ENCODE measurements around the gene SH3PXD2A. TPM values are rescaled to one million over a fixed set of nuclear protein-coding genes. Genes with fewer than 3 reads are reported as not detected.
"Not testable (repeated sequence)": the region's sequence is repeated elsewhere in the genome, so short reads cannot be mapped to it uniquely, and the experiment has no call there.

Gene SH3PXD2A
- total RNA-seq, 1 donor from 2014 or later: 51.3 TPM

- no peak for DNase-seq (ENCODE audit: low spot score)
Measured at GRCh38 chr10:103752680-103753248, 102.6 kb downstream of the SH3PXD2A start.

DNA sequence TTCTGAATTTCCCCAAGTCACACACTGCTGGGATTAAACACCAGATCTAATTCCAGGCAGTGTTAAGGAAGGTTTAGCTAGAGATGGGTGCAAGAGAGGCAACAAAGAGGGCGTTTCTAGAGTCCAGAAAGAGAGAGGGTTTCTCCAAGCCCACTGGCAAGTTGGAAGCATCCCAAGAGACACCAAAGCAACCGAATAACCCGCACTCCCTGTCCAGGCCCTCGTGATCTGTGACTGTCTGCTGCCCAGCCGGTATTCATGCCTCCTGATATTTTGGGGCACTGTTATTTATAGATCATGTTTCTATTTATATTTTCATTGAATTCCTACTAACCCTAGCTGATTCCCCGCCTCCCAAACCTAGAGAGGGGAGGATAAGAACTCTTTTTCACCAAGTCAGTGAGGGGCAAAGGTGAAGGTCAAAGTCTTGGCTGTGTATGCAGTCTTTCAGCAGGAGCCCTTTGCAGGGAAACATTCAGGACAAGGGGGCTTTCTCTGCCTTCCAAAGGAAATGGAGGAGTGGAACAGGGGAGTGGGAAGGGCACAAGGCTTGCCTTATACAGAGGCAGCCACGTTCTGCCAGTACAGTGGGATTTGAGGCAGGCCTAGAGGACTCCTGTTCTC lies 103.6 kb downstream of the SH3PXD2A start:
- no peak for DNase-seq (ENCODE audit: low spot score)

DNA sequence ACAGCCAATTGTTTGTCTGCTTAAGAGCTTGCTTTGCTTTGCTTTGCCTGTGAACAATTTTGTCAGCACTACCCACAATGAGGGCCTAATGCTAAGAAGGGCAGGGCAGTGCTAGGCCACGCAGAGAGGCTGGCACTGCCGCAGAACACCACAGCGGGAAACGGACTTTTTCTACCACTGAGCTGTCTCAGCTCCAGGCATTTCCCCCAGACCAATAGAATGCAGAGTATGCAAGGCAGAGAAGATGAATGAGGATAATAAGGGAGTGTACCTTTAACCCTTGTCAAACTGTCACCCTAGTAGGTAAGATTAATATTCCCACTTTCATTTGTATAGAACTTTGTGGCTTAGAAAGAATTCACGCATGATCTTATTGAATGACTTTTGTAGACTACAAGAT lies 104.5 kb downstream of the SH3PXD2A start:
- no peak for DNase-seq (ENCODE audit: low spot score)

DNA sequence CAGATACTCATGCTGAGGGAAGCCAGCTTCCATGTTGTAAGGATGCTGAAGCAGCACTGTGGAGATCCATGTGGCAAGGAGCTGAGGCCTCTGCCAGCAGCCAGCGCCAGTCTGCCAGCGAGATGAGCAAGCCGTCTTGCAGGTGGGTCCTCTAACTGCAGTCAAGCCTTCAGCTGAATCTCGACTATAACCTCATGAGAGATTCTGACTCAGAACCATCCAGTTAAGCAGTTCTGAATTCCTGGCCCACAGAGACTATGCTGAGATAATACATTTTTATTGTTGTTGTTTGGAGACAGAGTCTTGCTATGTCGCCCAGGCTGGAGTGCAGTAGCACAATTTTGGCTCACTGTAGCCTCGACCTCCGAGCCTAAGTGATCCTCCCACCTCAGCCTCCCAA lies 105.6 kb downstream of the SH3PXD2A start:
- no peak for DNase-seq (ENCODE audit: low spot score)

DNA sequence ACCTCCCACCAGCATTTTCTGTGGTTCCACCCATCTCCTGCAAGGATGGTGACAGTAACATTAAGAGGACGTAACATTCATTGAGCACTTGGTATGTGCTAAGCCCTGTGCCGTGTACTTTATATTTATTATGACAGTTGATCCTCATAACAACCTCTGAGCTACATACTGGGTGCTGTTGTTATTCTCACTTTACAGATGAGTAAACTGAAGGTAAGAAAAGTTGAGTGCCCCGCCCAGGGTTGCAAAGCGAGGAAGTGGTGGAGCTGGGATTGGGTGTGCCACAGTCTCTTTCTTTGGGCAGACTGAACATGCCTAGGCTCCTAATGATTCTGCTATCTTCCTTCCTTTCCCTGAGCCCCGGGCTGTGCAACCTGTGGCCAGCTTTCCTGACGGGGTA lies 107.4 kb downstream of the SH3PXD2A start:
- DNase-seq (ENCODE audit: low spot score): no peak

DNA sequence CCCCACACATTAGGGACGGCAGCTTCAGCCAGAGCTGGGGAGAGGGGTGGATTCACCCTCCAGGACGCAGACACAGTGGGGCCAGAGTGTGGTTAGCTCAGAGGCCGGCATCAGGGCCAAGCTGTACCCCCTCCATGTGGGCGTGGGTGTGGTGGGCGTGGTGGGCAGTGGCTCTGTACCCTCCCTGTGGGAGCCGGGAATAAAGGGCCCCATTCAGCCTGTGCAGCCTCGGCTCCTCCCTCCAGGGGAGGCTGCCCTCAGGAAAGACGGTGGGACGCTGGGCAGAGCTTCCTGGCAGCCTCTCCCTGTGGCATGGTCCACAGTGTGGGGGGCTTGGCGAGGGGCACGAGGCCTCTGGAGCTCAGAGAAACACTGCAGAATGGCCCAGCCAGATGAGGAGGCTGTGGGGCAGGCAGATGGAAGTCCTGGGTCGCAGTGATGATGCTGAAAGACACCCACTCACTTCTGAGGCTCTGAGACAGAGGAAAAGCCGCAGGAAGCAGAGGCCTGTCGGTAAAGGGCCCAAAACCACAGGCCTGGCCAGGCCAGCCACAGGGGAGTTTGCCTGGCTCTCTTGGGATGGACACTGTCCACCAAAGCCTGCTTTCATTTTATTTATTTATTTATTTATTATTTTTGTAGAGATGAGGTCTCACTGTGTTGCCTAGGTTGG lies 108.0 kb downstream of the SH3PXD2A start:
- no peak for DNase-seq (ENCODE audit: low spot score)

GRCh38 chr10:103746598-103746997 lies 108.8 kb downstream of the SH3PXD2A start:
- DNase-seq (ENCODE audit: low spot score): no peak

- no peak for DNase-seq (ENCODE audit: low spot score)
Measured at GRCh38 chr10:103745341-103746247, 109.8 kb downstream of the SH3PXD2A start.

DNA sequence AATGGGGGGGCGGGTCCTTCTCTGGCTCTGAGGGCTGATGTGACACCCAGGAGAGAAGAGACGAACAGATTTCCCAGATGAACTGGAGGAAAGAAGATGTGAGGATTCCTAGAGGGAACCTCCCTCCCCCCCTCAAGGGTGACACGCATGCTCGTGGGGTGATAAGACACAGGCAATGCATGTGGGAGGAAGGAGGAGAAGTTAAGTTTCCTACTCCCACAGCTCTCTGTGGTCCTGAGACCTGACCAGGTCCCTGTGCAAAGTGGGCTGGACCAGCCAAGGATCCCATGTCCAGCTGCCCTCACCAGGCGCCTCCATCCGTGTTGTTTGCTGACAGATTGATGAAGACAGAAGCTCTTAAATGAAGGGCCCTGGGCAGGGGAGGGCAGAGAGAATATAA lies 112.6 kb downstream of the SH3PXD2A start:
- no peak for DNase-seq (ENCODE audit: low spot score)

GRCh38 chr10:103740611-103741010 lies 114.8 kb downstream of the SH3PXD2A start:
- no peak for DNase-seq (ENCODE audit: low spot score)

DNA sequence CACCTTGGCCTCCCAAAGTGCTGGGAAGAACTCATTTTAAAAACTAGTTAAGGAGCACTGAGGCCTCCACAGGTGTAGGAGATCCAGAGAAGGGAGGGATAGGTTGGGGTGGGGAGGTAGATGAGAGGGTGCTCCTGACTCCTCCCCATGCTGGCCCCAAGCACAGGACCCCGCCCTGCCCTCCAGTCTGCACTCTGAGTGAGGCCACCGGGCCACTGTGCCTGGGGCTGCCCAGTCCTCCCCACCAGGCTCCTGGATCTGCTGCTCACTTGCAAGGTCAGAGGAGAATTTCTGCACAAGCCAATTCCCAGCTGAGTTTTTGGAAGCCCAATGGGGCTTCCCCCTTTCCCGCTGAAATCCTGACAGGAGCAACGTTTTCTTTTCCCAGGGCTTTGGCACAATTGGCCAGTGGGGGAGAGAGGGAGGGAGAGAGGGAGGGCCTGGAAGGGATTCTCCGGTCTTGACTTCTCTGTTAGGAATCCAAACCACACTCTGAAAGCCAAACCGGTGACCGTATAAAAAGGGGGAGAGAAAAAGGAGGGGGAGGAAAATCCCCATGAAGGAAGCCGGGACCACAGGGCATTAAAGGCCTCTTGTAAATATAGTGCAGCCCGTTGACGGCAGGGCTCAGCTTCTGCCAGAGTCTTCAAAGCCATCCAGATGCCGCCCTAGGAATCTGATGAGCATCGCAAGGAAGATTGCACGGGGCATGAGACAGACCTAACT lies 116.2 kb downstream of the SH3PXD2A start:
- DNase-seq (ENCODE audit: low spot score): no peak

DNA sequence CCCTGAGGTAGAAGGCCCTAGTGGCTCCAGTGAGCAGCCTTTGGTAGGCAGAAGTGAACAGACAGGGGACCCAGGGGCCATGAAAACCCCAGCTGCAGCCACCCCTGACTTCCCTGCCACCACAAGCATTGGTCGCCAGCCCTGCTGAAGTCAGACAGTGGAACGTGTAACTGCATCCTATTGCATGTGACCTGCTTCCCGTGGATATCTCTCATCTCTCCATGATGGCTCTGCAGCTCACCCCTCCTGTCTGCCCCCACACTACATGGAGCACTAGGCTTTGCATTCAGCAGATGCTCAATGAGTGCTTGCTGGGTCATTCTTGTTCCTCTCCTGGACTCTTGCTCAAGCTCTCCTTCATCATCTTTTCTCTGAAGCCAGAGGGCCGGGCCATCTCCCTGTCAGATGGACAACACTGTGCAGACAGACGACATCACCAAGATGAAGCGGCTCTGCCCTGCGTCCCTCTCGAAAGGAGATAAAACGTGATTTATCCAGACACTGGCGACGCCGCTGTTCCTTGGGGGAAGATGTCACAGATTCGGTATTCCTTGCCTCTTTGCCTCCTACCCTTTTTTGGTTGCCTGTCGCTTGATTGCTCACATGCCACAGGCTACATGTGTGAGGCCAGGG lies 117.5 kb downstream of the SH3PXD2A start:
- DNase-seq (ENCODE audit: low spot score): no peak

DNA sequence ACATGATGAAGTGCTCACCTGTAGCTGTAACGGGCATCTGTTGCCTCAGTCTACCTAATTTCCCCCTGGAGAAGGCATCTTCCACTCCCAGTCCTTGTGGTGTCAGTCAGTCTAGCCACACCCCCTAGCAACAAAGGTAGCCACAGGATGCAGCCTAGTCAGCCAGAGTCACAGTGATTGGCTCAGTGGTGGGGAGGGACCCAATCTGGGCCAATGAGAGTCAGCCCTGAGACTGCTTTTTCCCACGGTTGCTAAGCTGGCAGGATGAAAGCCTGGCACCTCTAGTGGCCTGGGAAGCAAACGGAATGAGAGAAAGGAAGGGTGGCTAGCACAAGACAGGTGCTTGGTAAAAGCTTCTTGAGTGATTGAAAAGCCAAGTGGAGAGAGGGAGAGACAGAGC lies 118.6 kb downstream of the SH3PXD2A start:
- DNase-seq (ENCODE audit: low spot score): no peak

DNA sequence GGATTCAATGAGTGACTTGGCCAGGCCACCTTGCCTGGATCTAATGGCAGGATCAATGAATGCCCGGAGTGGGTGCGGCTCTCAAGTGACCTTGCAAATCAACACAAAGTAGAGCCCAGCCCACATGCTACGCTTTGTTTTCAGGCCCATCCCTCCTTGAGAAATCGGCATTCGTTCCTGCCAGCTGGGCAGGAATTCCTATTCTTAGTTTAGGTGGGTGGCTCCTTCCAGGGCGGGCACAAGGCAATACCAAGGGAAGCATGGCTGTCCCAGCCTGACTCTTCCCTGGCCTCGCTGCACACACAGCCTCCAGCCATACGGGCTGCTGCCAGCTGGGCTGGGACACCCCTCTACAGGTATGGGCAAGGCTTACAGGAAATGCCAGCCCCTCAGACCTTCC lies 119.3 kb downstream of the SH3PXD2A start:
- no peak for DNase-seq (ENCODE audit: low spot score)

GRCh38 chr10:103734731-103735130 lies 120.6 kb downstream of the SH3PXD2A start:
- no peak for DNase-seq (ENCODE audit: low spot score)

DNA sequence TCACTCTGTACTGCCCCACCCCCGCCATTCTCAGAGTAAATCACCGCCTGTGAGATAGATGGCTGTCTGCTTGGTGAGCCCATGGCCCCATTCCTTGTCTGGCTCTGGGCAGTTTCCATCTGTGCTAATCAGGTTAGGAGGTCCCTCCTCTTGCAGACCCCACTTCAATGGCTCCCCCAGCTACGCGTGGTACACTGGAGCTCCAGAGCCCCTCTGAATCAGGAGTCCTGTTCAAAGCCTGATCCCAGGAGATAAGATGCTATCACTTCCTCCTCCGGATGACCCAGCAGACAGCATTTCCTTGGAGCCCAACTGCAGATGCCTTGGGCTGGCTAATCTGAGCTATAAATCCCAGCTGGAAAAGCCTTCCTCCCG lies 122.3 kb downstream of the SH3PXD2A start:
- DNase-seq (ENCODE audit: low spot score): no peak

GRCh38 chr10:103732339-103733044 lies 122.9 kb downstream of the SH3PXD2A start:
- no peak for DNase-seq (ENCODE audit: low spot score)

DNA sequence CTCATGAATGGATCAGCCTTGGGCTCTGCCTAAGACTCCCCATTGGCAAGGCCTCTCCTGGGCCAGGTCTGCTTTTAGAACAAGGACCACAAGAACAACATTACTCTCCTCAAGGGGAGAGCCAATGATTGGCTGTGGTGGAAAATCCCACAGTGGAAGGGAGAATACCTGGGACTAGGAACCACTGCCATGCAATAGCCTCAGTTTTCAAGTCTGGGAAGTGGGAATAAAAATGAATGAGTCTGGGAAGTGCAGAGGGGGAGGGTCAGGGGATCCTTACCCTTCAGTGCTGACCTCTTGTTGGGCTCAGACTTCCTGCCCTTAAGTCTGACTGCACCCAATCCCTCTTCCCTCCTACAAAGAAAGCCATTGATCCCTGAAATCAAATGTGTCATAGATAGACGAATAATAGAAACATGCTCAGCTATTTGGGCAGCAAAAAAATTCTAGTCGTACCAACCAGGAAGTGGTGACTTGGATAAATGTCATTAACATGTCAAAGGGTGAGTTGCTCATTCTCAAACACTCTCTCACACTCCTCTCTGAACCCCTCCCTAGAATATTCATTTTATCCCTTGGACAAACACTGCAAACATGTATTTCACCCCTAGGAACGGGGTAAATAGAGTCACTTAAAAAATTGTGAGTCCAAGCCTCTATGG lies 123.6 kb downstream of the SH3PXD2A start:
- DNase-seq (ENCODE audit: low spot score): no peak

GRCh38 chr10:103731026-103731425 lies 124.3 kb downstream of the SH3PXD2A start:
- not testable (repeated sequence) for DNase-seq (ENCODE audit: low spot score)

All from mesenteric fat pad (tissue), 1 donor.